HK-2 (cell line): ENCODE measurements around the gene TNFAIP3.
"Not testable (repeated sequence)": the region's sequence is repeated elsewhere in the genome, so short reads cannot be mapped to it uniquely, and the experiment has no call there.

ENCODE experiments used
- DNase-seq: peaks from one replicate; pipeline ENCODE4 v3.0.0-alpha.2; 2018; ENCODE audit not compliant: unreplicated experiment

The TNFAIP3 gene

DNA sequence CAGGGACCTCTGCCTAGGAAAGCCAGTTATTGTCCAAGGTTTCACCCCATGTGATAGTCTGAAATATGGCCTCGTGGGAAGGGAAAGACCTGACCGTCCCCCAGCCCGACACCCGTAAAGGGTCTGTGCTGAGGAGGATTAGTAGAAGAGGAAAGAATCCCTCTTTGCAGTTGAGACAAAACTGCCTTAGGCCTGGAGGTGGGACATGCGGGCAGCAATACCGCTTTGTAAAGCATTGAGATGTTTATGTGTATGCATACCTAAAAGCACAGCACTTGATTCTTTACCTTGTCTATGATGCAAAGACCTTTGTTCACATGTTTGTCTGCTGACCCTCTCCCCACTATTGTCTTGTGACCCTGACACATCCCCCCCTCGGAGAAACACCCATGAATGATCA is 22.3 kb upstream of the TNFAIP3 start:
- not testable (repeated sequence) for DNase-seq

DNA sequence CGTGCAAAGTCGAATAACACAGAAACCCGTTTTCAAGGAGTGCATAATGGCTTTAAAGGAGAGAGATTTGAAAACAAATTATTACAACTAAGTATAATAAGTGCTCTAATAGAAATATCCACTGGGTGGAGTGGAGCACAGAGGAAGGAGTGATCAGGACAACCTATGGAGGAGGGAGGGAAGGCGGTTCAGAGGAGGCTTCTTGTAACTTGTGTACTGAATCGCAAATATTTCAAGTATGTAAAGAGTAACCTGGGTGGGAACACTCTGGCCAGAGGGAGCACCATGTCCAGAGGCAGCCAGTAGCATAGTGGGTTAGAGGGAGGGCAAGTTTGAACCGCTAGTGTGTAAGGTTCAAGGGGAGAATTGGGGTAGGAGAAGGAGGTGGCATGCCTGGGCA is 21.6 kb upstream of the TNFAIP3 start:
- no peak for DNase-seq

DNA sequence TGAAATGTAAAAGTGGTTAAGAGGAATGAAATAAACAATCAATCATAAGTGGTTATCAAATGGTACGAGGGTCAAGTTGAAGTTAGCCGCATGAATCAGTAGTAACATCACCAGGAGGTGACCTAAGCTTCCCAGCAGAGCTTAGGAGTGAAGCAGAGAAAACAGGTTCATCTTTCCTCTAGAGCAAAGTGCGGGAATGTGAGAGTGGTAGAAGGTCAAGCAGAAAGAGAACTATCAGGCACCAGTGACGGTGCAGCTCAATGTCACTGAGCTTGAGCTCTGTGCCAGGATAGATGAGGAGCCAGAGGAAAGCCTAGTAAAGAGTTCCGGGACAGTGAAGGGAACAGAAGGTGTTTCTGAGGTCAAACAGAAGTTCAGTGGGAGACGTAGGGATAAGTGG is 20.8 kb upstream of the TNFAIP3 start:
- no peak for DNase-seq

DNA sequence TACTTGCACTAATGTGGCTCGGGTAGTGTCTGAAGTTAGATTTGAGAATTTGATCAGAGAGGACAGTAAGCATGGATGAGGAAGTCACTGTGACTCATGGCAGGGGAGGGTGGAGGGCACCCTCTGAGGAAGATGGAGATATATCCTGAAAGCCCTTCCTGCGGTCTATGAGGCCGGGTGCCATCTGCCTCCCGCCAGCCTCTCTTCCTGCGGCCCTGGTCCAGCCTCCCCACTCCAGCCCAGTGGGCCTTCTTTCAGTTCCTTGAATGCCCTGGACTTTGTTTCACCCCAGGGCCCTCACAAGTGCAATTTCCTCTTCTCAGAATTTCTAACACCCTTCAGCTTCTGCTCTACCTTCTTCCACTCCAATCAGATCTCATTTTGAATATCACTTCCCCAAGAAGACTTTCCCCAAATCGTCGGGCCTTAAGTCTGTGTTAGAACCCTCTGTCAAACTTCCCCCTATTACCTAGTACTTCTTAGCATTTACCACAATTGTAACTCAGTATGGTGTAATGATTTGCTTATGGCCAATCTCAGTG is 20.2 kb upstream of the TNFAIP3 start:
- DNase-seq, result no peak

DNA sequence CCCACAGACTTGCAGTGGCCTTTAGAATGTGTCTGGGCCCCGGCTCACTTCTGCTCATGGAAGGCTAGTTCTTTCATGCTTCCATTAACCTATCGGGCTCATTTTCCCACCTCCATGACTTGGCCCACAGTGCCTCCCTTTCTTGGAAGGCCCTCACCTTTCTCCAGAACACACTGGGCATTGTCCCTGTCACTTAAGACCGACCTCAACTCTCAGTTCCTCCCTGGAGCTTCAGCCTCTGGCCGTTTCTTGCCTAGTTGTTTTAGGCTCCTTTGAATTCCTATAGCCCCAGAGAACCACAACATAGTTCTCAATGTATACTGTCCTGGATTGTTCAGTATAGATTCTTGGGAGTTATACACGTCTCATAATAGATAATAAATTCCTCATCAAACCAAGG is 19.3 kb upstream of the TNFAIP3 start:
- no peak for DNase-seq

DNA sequence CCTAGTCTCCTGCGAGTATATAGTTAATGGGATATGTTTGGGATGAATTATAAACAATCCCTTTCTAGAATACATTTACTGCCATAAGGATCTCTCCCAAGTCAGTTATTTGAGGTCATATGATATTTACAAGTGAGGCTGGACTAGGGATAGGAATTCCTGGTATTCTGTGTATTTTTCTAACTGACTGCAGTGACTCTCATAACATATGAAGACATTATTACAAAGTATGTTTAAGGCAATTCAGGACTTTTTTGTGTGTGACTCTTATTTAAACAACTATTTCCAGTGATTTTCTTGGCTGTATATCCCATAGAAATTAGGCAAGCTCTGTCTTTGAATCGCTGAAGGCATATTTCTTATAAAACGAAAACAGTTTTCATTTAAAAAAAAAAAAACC is 18.4 kb upstream of the TNFAIP3 start:
- DNase-seq, result no peak

DNA sequence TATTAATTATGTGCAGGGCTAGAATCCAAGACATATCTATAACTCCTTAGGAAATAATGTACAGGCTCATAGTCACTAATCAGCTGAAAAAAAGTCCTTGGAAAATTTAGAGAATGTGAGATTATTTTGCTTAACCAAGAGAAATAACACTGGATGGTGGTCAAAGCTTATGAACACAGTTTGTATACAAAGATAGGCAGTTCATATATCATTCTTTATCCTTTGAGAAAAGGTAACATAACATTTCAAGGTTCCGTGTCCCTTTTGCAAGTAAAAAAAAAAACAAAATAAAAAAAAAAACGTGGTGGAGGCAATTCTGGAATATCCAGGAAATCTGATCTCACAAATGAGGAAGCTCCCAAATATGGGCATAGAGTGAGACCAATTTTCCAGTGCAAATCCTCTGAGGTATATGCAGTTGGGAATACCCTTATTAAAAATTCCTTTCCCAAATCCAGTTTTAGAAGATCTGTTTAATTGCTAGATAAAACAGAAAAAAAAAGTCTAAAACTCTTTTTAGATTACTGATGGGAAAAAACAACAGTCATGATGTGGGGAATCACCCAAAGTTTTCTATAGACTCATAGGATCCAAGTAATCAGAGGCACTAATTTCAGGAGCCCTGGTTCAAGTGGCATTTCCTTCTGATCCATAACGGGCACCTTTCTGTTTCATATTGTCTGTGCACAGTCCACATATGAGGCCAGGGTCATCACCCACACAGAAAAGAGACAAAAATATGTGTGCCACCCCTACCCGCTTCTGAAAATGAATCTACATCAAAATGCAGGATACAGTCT is 17.7 kb upstream of the TNFAIP3 start:
- DNase-seq, result no peak

DNA sequence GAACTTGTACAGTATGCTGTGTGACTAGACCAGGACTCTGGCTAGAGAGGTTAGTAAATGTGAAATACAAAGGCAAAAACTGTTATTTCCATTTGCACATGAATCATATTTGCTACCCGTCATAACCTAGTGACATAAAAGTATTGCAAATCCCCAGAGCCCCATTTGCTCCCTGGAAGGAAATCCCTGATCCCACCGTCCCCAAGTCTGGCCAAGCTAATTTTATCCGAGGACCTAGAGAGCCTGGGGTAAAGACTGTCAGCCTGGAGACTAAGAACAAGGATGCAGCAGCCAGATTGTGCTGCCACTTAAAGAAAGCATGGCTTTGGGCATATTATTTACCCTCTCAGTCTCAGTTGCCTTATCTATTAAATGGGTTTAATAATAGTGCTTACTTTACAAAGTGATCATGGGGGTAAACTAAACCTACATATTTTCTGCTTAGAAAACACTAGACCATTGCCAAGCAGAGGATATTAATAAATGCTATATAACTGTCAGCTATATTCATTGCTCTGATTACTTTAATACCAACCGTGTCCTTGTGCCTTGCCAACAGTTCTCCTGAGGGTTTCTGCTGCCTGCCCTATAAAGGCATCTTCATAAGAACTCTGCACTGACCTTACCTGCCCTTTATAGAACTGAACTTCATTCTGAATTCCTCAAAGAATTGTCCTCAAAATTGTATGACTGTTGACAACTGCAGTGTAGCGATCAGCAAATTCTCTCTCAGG is 16.9 kb upstream of the TNFAIP3 start:
- no peak for DNase-seq

DNA sequence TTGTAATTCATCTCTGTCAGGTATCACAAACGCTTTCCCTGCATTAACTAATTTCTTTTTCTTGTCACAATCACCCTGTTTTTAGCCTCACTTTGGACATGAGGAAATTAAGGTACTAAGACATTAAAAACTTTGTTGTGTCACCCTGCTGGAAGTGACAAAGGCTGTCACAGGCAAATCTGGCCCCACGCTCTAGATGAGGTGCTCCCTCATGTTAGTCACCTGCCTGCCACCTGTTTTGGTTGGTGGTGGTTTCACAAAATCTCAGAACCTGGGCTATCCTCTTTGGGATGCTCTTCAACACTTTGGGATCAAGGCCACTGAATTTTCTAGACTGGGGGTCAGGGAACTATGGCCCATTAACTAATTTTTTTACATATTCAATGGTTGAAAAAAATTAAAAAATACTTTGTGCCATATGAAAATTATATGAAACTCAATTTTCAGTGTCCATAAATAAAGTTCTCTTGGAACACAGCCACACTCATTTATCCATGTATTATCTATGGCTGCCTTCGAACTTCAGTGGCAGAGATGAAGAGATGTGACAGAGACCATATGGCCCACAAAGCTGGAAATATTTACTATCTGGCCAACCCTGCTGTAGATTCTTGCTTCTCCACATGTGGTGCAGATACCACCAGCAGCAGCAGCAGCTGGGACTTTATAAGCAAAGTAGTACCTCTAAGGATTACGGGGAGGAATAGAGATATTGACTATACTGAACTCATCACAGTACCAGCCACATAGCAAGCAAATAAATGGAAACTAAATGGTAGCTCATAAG is 16.1 kb upstream of the TNFAIP3 start:
- DNase-seq, result no peak

DNA sequence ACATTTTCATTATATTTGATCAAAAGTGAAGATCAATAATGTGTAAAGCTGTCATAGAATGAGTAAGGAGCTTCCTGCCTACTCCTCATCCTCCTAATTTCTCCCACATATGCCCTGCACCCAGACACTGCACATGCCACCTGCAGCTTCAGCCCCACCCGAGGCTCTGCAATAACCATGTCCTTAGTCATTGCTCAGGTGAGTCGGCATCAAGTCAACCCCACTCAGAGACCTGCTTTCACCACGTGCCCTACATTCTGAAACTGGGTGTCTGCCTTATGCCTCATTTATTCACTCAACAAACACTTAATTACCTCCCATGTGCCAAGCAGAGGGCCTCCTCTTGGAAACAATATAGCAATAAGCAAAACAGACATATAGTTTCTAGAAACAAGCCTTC is 15.4 kb upstream of the TNFAIP3 start:
- no peak for DNase-seq

DNA sequence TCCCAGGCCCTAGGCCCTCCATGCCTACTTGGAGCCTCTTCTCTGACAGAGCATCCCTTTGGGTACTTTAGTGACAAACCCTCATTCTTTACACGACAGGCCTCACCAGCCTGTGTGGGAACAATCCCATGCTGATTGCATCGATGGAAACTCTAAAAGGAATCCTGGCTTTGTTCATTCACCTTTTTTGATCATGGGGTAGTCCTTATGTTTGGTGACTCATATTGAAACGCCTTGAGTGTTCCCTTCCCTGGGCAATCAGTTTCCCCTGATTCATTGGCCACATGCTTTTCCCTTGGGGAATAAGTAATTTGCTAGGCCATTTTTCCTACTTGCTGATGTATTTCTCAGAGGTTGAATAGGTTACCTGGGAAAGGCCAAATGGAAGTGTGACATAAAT is 14.7 kb upstream of the TNFAIP3 start:
- DNase-seq, result no peak

DNA sequence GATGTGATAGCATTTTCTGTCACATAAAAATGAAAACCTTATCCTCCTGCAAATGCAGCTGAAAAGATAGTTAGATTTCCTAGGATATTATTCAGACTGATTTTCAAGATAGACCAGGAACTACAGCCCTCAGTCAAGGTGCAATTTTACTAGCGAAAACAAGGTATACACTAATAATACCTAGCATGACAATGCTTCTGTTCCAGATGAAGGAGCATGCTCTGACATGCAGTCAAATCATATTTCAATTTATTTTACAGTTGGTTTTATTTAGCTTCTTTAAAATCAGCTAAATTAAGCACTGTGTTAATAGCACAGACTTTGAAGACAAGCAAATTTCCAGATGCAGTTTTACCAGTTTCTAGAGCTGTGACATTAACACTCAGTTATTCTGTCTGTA is 14.2 kb upstream of the TNFAIP3 start:
- DNase-seq, result no peak

DNA sequence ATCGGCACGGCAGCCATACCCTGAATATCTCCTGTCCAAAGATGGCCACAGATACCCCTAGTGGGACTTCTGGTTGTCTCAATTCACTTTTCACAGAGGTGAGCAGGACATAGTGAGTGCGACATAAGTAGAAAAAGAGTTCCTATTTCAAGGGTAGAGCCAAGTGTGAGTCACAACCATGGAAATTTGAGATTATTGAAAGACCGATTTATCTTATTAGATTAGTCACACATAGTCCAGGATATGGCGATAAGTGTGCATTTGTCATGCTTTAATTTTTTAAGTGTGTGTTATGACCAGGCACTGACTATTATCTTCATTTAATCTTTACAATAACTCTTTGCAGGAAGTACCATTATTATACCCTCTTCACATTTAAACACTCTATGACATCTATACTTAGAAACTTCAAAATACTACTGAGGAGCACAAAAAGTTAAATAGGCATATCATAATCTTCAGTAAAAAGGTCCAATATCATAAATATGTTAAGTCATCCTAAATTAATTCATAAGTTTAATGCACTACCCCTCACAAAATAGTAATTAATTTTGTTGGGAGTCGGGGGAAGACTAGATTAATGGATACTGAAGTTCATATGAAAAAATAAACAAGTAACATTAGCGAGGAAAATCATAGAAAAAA is 13.4 kb upstream of the TNFAIP3 start:
- no peak for DNase-seq

DNA sequence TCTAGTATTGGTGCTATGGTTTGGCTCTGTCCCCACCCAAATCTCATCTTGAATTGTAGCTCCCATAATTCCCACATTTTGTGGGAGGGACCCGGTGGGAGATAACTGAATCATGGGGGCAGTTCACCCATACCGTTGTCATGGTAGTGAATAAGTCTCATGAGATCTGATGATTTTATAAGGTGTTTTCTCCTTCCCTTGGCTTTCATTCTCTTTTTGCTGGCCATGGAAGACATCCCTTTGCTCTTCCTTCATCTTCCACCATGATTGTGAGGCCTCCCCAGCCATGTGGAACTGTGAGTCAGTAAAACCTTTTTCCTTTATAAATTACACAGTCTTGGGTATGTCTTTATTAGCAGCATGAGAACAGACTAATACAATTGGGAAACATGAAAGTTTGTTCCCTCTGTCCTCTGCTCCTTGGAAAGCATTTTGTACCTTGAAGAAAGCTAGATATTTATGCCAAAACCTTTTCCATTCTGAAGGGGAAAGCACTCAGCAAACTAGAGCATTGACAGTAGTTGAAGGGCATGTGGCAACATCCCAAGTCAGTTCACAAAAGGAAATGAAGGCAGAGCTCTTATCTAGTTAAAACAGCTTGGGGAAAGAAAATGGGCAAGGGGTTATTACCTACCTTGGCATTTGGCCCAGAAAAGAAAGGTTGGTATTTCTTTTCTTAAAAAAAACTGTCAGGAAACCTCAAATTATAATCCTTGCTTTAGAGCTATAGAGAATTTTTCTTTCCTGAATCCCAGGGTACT is 10.7 kb upstream of the TNFAIP3 start:
- no peak for DNase-seq

DNA sequence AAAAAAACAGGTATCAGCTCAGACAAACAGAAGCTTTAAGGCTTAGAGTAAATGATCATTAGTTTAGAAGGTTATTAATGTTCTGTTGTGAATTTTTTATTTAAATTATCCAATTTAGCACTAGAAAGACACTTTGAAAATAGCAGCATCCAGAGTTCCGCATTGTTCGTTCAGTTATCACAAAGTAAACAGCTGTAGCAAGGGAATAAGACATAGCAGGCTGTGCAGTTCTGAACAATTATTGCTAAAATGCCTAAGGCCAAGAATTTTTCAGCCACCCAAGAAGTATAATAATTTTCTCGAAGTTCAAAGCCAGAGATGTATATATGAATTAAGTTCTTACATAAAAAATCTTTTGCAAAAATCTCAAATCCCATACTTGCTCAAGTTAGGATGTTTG is 8.0 kb upstream of the TNFAIP3 start:
- no peak for DNase-seq

DNA sequence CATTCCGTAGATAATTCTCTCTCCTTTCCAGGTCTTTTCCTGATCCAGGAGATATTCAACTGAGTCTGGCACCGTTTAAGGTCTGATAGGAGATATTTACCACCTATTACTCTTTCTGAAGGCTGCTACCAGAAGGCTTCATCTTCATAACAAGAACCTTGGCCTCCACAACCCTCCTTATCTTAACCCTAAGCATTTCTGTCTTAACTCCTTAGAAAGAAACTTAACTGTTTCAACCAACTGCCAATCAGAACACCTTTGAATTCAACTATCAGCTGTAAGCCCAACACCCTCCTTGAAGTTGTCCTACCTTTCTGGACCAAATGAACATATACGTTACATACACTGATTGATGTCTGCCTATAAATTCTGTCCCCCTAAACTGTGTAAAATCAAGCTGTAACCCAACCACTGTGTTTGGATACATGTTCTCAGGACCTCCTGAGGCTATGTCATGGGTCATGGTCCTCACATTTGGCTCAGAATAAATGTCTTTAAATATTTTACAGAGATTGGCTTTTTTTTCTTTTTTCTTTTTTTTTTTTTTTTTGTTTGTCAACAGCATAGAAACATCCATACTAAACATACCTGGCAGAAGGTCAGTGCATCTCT is 6.6 kb upstream of the TNFAIP3 start:
- no peak for DNase-seq

DNA sequence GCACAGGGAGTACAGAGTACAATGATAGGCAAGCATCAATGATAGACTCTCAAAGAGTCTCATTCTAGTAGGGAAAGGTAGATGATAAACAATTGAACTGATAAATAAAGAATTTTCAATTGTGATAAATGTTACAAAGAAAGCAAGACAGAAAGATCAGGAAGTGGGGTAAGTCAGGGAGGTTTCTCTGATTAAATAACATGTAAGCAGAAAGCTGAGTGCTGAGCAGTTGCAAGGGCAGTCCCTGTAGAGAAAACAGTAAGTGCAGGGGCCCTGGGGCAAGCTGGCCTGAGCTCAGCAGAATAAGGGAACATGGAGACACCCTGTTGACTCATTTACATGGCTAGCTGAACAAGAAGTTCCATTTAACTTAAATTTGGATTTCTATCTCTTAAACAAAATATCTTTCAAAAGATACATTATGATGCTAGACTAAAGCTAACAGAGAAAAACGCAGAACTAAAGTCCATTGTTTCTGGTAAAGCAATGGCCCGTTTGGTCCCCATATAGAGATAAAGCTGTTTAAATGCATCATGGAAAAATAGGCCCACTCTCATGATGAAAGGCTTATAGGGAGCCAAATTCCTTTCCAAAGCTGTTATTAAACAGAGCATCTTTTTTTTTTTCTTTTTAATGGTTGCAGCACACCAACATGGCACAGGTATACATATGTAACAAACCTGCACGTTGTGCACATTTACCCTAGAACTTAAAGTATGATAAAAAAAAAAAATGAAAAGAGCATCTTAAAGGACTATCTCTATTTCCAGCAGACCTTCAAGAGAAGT is 5.3 kb upstream of the TNFAIP3 start:
- DNase-seq, result no peak

DNA sequence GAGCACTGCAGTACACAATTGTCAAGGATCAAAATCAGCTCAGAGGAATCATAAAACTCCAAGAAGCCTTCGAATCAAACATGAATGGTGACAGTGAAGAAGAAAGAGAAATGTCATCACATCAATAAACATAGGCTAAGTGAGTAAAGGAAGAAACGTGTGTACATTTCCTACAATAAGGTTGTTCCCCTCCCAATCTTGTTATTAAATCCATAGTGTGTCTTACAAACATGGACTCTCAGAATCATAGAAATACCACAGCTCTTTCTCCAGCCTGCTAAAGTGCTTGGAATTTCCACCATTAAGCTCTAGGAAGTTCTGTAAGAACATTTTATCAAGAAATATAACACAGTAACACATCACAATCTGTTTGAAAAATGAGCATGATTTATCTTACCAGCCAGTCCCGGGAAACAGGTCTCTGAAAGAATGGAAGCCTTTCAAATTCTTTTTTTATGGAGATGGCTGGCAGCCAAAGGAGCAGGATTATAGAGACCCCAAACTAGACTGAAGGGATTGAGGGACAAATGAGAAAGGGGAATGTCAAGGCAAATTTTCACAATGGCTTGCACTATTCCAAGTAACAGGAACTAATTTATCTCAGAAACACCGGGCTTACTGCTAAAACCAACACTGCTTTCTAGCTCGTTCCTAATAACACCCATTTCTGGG is 4.5 kb upstream of the TNFAIP3 start:
- no peak for DNase-seq

DNA sequence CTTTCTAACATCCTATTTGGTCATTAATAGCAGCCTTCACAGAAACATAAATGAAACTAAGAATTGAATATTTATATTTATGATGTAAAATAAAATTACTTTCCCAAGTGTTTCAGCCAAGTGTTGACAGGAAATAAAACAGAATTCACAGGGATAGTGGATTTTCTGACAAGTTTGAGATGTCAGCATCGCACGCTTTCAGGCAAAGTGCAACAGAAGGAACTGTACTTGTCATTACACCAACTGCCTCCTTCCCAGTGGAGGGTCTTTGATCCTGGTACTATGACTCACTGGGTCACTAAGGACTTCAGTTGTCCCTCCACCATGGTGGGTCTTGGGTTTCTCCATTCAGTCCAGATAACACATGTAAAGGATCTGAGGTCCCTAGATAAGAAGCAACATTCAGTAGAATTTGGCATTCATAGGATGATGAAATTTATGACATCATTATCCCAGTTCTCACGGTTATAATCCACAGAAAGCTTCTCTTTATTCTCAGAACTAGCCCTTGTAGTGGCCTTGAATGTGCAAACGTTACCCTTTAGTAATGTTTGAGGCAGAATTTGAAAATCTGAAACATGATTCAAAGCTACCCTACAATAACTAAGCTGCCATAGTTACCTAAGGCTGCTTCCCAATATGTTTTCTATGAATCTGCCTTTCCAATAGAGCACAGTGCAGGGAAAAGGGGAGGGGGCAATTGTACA is 3.8 kb upstream of the TNFAIP3 start:
- no peak for DNase-seq
